Keratinocyte (primary cell): ENCODE measurements around the gene MRTO4. TPM values are rescaled to one million over a fixed set of nuclear protein-coding genes. Genes with fewer than 3 reads are reported as not detected.

Source experiments
- DNase-seq: peaks from one replicate; pipeline ENCODE4 v3.0.0-alpha.2; 2011; ENCODE audit warnings: low read depth, missing footprints, low spot score
- FAIRE-seq: peaks from 2 replicates; lab custom pipeline; 2011; peaks lifted over from hg19 to GRCh38; lab: Jason Lieb, UNC
- H2AFZ ChIP-seq: 2 replicates; pipeline ENCODE4 v1.6.0; 2012; ENCODE audit warnings: low read length, control low read depth, inconsistent platforms; ENCODE audit not compliant: control insufficient read depth
- H3K27ac ChIP-seq: 2 replicates; pipeline ENCODE4 v1.5.1; 2011; ENCODE audit warnings: low read length; ENCODE audit not compliant: control insufficient read depth, insufficient read depth
- H3K27me3 ChIP-seq: 3 replicates; pipeline ENCODE4 v1.6.0; 2011; ENCODE audit warnings: low read length; ENCODE audit not compliant: control insufficient read depth, insufficient read depth; ENCODE audit errors: extremely low read depth
- H3K36me3 ChIP-seq, 2 experiments: 2 replicates in 1 of 2; 3 replicates in 1 of 2; pipeline ENCODE4 v1.5.1; 2011; ENCODE audit warnings: low read length in 2 of 2, mild to moderate bottlenecking in 1 of 2; ENCODE audit not compliant: control insufficient read depth in 2 of 2, insufficient read depth in 2 of 2; ENCODE audit errors: extremely low read depth in 1 of 2
- H3K4me1 ChIP-seq: 3 replicates; pipeline ENCODE4 v1.5.1; 2011; ENCODE audit warnings: low read length; ENCODE audit not compliant: control insufficient read depth, insufficient read depth; ENCODE audit errors: extremely low read depth
- H3K4me2 ChIP-seq: 3 replicates; pipeline ENCODE4 v1.6.0; 2011; ENCODE audit warnings: low read depth, low read length; ENCODE audit not compliant: control insufficient read depth, insufficient read depth; ENCODE audit errors: extremely low read depth
- H3K4me3 ChIP-seq, 3 experiments: fragments of 200-600 bp in 1 of 3; sonication (generic) in 1 of 3; 2 replicates in 2 of 3; 3 replicates in 1 of 3; pipeline ENCODE4 v1.5.1; 2011 to 2016; ENCODE audit warnings: low read length in 3 of 3, mild to moderate bottlenecking in 3 of 3, control low read depth in 2 of 3, inconsistent platforms in 1 of 3, low read depth in 1 of 3, mixed read lengths in 1 of 3, mixed run types in 1 of 3, moderate library complexity in 1 of 3; ENCODE audit not compliant: control insufficient read depth in 2 of 3, insufficient read depth in 2 of 3; ENCODE audit errors: extremely low read depth in 1 of 3
- H3K79me2 ChIP-seq: 2 replicates; pipeline ENCODE4 v1.6.0; 2012; ENCODE audit warnings: low read length; ENCODE audit not compliant: control insufficient read depth, insufficient read depth
- H3K9ac ChIP-seq: 3 replicates; pipeline ENCODE4 v1.6.0; 2011; ENCODE audit warnings: low read length; ENCODE audit not compliant: control insufficient read depth, insufficient read depth; ENCODE audit errors: extremely low read depth
- H3K9me1 ChIP-seq: 3 replicates; pipeline ENCODE4 v1.6.0; 2011; ENCODE audit warnings: low read length; ENCODE audit not compliant: control insufficient read depth, insufficient read depth; ENCODE audit errors: extremely low read depth
- H3K9me3 ChIP-seq: 2 replicates; pipeline ENCODE4 v1.5.1; 2012; ENCODE audit warnings: low read depth, low read length; ENCODE audit not compliant: control insufficient read depth
- H4K20me1 ChIP-seq: 3 replicates; pipeline ENCODE4 v1.6.0; 2011; ENCODE audit warnings: low read length; ENCODE audit not compliant: control insufficient read depth, insufficient read depth; ENCODE audit errors: extremely low read depth
- CTCF ChIP-seq, 3 experiments: IDR thresholded peaks in 1 of 3; conservative IDR thresholded peaks in 1 of 3; optimal IDR thresholded peaks in 1 of 3; 2 replicates in 2 of 3; 3 replicates in 1 of 3; pipeline versions ENCODE3 to v1.5.1; 2011; ENCODE audit warnings: low read length in 3 of 3, mild to moderate bottlenecking in 3 of 3, moderate library complexity in 2 of 3, control low read depth in 1 of 3, inconsistent platforms in 1 of 3; ENCODE audit not compliant: insufficient read depth in 2 of 3; ENCODE audit errors: extremely low read depth in 1 of 3
- EZH2 ChIP-seq: IDR thresholded peaks from one replicate; pipeline ENCODE4 v1.6.1; 2012; ENCODE audit warnings: inconsistent platforms, mild to moderate bottlenecking, low read length, moderate library complexity
- dilution Hi-C: fragments of 300-500 bp; cut with MboI; formaldehyde crosslinking; loops from one replicate; pipeline ENCODE4 v1.7.0; 2020; ENCODE audit warnings: low sequenced_read_pairs; ENCODE audit not compliant: extremely low pct_ligation_motif_present
- polyA plus RNA-seq, 5 experiments: library from polyadenylated mRNA; depleted of rRNA in 3 of 5; stranded (reverse) in 3 of 5; stranded (forward) in 1 of 5; unstranded in 1 of 5; fragments of >200 nt; gene quantifications; 1 replicate in 1 of 5; 2 replicates in 3 of 5; 3 replicates in 1 of 5; pipeline versions ENCODE4 v1.2.1 to v1.2.3, GENCODE V29; 2011 to 2012; ENCODE audit warnings: missing spikeins in 2 of 5, low read depth in 1 of 5, low replicate concordance in 1 of 5

The MRTO4 gene
- polyA plus RNA-seq, 1 donor (not counting 4 experiments of a cell fraction or from before 2014, with no cell fraction given), result 50.2 TPM

- no peak overlapping the region for H3K9ac ChIP-seq
- H3K4me2 ChIP-seq, result no peak overlapping the region
- no peaks in the 10 kb centered on the region for H3K79me2 ChIP-seq
- H3K9me1 ChIP-seq, result no peaks in the 10 kb centered on the region
- no peak overlapping the region for H3K27ac ChIP-seq
- peaks cover 35 to 38% of the 10 kb centered on the region in 2 experiments for H3K36me3 ChIP-seq
- no peaks in the 10 kb centered on the region for H3K4me1 ChIP-seq
- no peak overlapping the region for H2AFZ ChIP-seq
- H4K20me1 ChIP-seq, result no peaks in the 10 kb centered on the region
- no peaks in the 10 kb centered on the region for H3K9me3 ChIP-seq
- no peak for FAIRE-seq
- TF ChIP-seq EZH2 (no peak), CTCF (optimal IDR thresholded peaks at IDR 0.05 in 1 of 3, IDR thresholded peaks at IDR 0.05 in 1 of 3, conservative IDR thresholded peaks at IDR 0.05 in 1 of 3; ENCODE audit: extremely low read depth in 1 of 3, insufficient read depth in 2 of 3, low read length in 3 of 3) (peak in 1 of 3 experiments; percentile 9)
- no peaks in the 10 kb centered on the region for H3K27me3 ChIP-seq
- DNase-seq, result no peak
- no peak overlapping the region for H3K4me3 ChIP-seq
- dilution Hi-C loops, result no loop called here
Observed at GRCh38 chr1:19232524-19232846, 19.1 kb upstream of the MRTO4 start.

- H3K9me1 ChIP-seq, result no peaks in the 10 kb centered on the region
- no peak overlapping the region for H2AFZ ChIP-seq
- DNase-seq (no peak), FAIRE-seq (no peak)
- dilution Hi-C loops, result no loop called here
- H3K4me1 ChIP-seq, result no peaks in the 10 kb centered on the region
- H3K9me3 ChIP-seq, result no peaks in the 10 kb centered on the region
- H3K27me3 ChIP-seq, result no peaks in the 10 kb centered on the region
- no peak overlapping the region for H3K27ac ChIP-seq
- H3K36me3 ChIP-seq, result peaks cover 41 to 54% of the 10 kb centered on the region in 2 experiments
- H3K9ac ChIP-seq, result no peak overlapping the region
- no peak overlapping the region for H3K4me3 ChIP-seq
- H3K79me2 ChIP-seq, result no peaks in the 10 kb centered on the region
- H3K4me2 ChIP-seq, result no peak overlapping the region
- TF ChIP-seq EZH2, result no peak
- TF ChIP-seq CTCF (optimal IDR thresholded peaks at IDR 0.05 in 1 of 3, IDR thresholded peaks at IDR 0.05 in 1 of 3, conservative IDR thresholded peaks at IDR 0.05 in 1 of 3; ENCODE audit: extremely low read depth in 1 of 3, insufficient read depth in 2 of 3, low read length in 3 of 3), result no peak
- H4K20me1 ChIP-seq, result no peaks in the 10 kb centered on the region
Observed at GRCh38 chr1:19234224-19234623, 17.4 kb upstream of the MRTO4 start.
